SK-N-SH treated with all-trans-retinoic acid at 6 μM for 48 hours (cell line): ENCODE data around the gene PLAC8L1.
"Not testable (repeated sequence)": the region's sequence is repeated elsewhere in the genome, so short reads cannot be mapped to it uniquely, and the experiment has no call there.

Experiments used
- ATAC-seq: fragments of 200-7000 bp; cut with Tn5 transposase; 3 replicates; pipeline ENCODE4 v1.9.1; 2020; ENCODE audit warnings: mild to moderate bottlenecking, moderate library complexity
- ARNTL ChIP-seq: fragments of 450-650 bp; formaldehyde crosslinking; IDR thresholded peaks from 2 replicates; pipeline ENCODE4 v1.5.0; 2020; ENCODE audit warnings: low read depth, mild to moderate bottlenecking, moderate library complexity, borderline replicate concordance
- BACH2 ChIP-seq: fragments of 250-450 bp; sonication (Bioruptor Pico); IDR thresholded peaks from 2 replicates; pipeline ENCODE4 v1.9.0; 2021; ENCODE audit warnings: mild to moderate bottlenecking, borderline replicate concordance
- CSDC2 ChIP-seq: fragments of 250-450 bp; sonication (Bioruptor Pico); IDR thresholded peaks from 2 replicates; pipeline ENCODE4 v1.5.0; 2020; ENCODE audit warnings: mild to moderate bottlenecking, moderate library complexity
- ESRRG ChIP-seq: fragments of 250-450 bp; sonication (Bioruptor Pico); IDR thresholded peaks from 2 replicates; pipeline ENCODE4 v1.6.1; 2021; ENCODE audit warnings: mild to moderate bottlenecking
- GLIS3 ChIP-seq: fragments of 250-450 bp; sonication (Bioruptor Pico); IDR thresholded peaks from 2 replicates; pipeline ENCODE4 v1.5.0; 2020; ENCODE audit warnings: mild to moderate bottlenecking, moderate library complexity
- ISL1 ChIP-seq: fragments of 250-450 bp; sonication (Bioruptor Pico); IDR thresholded peaks from 2 replicates; pipeline ENCODE4 v2.1.2; 2022; ENCODE audit warnings: mild to moderate bottlenecking, moderate library complexity
- OSR1 ChIP-seq: fragments of 250-450 bp; sonication (Bioruptor Pico); IDR thresholded peaks from 2 replicates; pipeline ENCODE4 v1.8.0; 2022; ENCODE audit warnings: moderate library complexity, mild to moderate bottlenecking, inconsistent platforms
- PPARA ChIP-seq: fragments of 250-450 bp; sonication (Bioruptor Pico); IDR thresholded peaks from 2 replicates; pipeline ENCODE4 v1.5.0; 2020; ENCODE audit warnings: mild to moderate bottlenecking, borderline replicate concordance
- RARB ChIP-seq: fragments of 250-450 bp; sonication (Bioruptor Pico); IDR thresholded peaks from 2 replicates; pipeline ENCODE4 v1.8.0; 2021; ENCODE audit warnings: mild to moderate bottlenecking, moderate library complexity
- SNAI2 ChIP-seq: fragments of 250-450 bp; sonication (Bioruptor Pico); IDR thresholded peaks from 2 replicates; pipeline ENCODE4 v1.5.0; 2020; ENCODE audit warnings: mild to moderate bottlenecking, moderate library complexity
- TCF4 ChIP-seq: fragments of 250-450 bp; sonication (Bioruptor Pico); IDR thresholded peaks from 2 replicates; pipeline ENCODE4 v1.8.0; 2021; ENCODE audit warnings: mild to moderate bottlenecking, moderate library complexity, borderline replicate concordance
- TOX ChIP-seq: fragments of 250-450 bp; sonication (Bioruptor Pico); IDR thresholded peaks from 2 replicates; pipeline ENCODE4 v1.8.0; 2021; ENCODE audit warnings: mild to moderate bottlenecking, moderate library complexity, borderline replicate concordance
- ZC3H10 ChIP-seq: fragments of 250-450 bp; sonication (Bioruptor Pico); IDR thresholded peaks from 2 replicates; pipeline ENCODE4 v1.5.1; 2021; ENCODE audit warnings: mild to moderate bottlenecking, moderate library complexity
- ZFP3 ChIP-seq: fragments of 250-450 bp; sonication (Bioruptor Pico); IDR thresholded peaks from 2 replicates; pipeline ENCODE4 v1.5.0; 2020; ENCODE audit warnings: mild to moderate bottlenecking, moderate library complexity
- ZFP30 ChIP-seq: fragments of 450-650 bp; formaldehyde crosslinking; IDR thresholded peaks from 2 replicates; pipeline ENCODE4 v1.5.0; 2022; ENCODE audit warnings: mild to moderate bottlenecking, moderate library complexity
- ZNF565 ChIP-seq: fragments of 450-650 bp; formaldehyde crosslinking; conservative IDR thresholded peaks from 2 replicates; pipeline ENCODE4 v1.5.0; 2020; ENCODE audit warnings: low read depth, mild to moderate bottlenecking, moderate library complexity
- ZNF70 ChIP-seq: fragments of 450-650 bp; formaldehyde crosslinking; IDR thresholded peaks from 2 replicates; pipeline ENCODE4 v1.5.0; 2020; ENCODE audit warnings: mild to moderate bottlenecking, moderate library complexity
- TF ChIP-seq, protein P1 (sequence below): fragments of 250-450 bp; sonication (Bioruptor Pico); IDR thresholded peaks from 2 replicates; pipeline ENCODE4 v1.8.0; 2020; ENCODE audit warnings: mild to moderate bottlenecking, moderate library complexity, borderline replicate concordance
- TF ChIP-seq, protein P2 (sequence below): fragments of 250-450 bp; sonication (Bioruptor Pico); IDR thresholded peaks from 2 replicates; pipeline ENCODE4 v1.5.1; 2021; ENCODE audit warnings: mild to moderate bottlenecking, moderate library complexity
- TF ChIP-seq, protein P3 (sequence below): fragments of 250-450 bp; sonication (Bioruptor Pico); IDR thresholded peaks from 2 replicates; pipeline ENCODE4 v1.5.0; 2020; ENCODE audit warnings: mild to moderate bottlenecking, moderate library complexity
- TF ChIP-seq, protein P4 (sequence below): fragments of 250-450 bp; sonication (Bioruptor Pico); IDR thresholded peaks from 2 replicates; pipeline ENCODE4 v1.8.0; 2021; ENCODE audit warnings: low read depth, mild to moderate bottlenecking, moderate library complexity, borderline replicate concordance

Gene PLAC8L1

DNA sequence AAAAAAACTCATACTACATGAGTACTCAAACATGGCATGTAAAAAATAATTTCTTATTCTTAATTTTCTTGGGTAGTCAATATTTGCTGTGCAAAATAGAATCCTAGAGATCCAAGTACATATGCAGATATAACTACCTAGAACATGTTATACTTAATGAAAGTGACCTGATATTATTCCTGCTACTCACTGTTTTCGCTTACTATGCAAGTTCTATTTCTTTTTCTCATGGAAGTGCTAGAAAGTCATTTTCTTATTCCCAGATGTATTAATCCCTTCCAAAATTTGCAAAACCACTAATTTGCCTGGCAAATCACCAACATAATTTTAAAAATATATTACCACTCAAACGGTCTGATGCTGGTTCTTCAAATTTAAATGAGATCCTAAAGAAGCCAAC, 19.2 kb upstream of the PLAC8L1 start:
- TF ChIP-seq ESRRG (no peak), ZFP3 (no peak), ZNF70 (CRISPR knock-in tag) (no peak), SNAI2 (no peak), ZFP30 (CRISPR knock-in tag) (no peak)
- TF ChIP-seq, protein P1, sequence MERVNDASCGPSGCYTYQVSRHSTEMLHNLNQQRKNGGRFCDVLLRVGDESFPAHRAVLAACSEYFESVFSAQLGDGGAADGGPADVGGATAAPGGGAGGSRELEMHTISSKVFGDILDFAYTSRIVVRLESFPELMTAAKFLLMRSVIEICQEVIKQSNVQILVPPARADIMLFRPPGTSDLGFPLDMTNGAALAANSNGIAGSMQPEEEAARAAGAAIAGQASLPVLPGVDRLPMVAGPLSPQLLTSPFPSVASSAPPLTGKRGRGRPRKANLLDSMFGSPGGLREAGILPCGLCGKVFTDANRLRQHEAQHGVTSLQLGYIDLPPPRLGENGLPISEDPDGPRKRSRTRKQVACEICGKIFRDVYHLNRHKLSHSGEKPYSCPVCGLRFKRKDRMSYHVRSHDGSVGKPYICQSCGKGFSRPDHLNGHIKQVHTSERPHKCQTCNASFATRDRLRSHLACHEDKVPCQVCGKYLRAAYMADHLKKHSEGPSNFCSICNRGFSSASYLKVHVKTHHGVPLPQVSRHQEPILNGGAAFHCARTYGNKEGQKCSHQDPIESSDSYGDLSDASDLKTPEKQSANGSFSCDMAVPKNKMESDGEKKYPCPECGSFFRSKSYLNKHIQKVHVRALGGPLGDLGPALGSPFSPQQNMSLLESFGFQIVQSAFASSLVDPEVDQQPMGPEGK (CRISPR knock-in tag): no peak
- TF ChIP-seq, protein P2, sequence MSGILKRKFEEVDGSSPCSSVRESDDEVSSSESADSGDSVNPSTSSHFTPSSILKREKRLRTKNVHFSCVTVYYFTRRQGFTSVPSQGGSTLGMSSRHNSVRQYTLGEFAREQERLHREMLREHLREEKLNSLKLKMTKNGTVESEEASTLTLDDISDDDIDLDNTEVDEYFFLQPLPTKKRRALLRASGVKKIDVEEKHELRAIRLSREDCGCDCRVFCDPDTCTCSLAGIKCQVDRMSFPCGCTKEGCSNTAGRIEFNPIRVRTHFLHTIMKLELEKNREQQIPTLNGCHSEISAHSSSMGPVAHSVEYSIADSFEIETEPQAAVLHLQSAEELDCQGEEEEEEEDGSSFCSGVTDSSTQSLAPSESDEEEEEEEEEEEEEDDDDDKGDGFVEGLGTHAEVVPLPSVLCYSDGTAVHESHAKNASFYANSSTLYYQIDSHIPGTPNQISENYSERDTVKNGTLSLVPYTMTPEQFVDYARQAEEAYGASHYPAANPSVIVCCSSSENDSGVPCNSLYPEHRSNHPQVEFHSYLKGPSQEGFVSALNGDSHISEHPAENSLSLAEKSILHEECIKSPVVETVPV (CRISPR knock-in tag): no peak
- ATAC-seq: no peak

DNA sequence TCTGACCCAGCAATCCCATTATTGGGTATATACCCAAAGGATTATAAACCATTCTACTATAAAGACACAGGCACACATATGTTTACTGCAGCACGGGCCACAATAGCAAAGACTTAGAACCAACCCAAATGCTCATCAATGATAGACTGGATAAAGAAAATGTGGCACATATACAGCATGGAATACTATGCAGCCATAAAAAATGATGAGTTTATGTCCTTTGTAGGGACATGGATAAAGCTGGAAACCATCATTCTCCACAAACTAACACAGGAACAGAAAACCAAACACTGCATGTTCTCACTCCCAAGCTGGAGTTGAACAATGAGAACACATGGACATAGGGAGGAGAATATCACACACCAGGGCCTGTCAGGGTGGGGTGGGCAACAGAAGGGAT, 16.1 kb upstream of the PLAC8L1 start:
- ATAC-seq: not testable (repeated sequence)

DNA sequence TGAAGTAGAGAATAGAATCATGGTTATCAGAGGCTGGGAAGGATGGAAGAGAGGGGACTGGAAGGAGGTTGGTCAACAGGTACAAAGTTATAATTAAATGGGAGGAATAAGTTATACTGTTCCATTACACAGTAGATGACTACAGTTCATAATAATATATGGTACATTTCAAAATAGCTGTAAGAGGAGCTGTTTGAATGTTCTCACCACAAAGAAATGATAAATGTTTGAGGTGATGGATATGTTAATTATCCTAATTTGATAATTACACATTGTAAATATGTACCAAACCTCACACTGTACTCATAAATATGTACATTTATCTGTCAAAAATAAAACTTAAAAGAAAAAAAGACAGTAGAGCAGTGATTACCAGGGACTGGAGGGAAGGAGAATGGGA, 12.9 kb upstream of the PLAC8L1 start:
- ATAC-seq: no peak
- no peak for TF ChIP-seq GLIS3 (CRISPR knock-in tag)
- no peak for TF ChIP-seq ESRRG
- TF ChIP-seq TCF4 (CRISPR knock-in tag): no peak
- TF ChIP-seq ZFP3: no peak
- TF ChIP-seq CSDC2: no peak
- TF ChIP-seq BACH2 (CRISPR knock-in tag): no peak

DNA sequence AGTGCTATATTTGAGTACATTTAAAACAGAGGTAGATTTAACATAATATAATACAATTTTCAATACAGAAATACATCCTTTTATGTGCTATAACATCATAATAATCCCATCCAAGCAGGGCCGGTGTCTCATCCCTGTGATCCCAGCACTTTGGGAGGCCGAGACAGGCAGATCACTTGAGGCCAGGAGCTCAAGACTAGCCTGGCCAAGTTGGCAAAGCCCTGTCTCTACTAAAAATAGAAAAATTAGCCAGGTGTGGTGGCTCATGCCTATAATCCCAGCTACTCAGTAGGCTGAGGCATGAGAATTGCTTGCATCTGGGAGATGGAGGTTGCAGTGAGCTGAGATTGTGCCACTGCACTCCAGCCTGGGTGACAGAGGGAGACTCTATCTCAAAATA, 11.8 kb upstream of the PLAC8L1 start:
- not testable (repeated sequence) for ATAC-seq

DNA sequence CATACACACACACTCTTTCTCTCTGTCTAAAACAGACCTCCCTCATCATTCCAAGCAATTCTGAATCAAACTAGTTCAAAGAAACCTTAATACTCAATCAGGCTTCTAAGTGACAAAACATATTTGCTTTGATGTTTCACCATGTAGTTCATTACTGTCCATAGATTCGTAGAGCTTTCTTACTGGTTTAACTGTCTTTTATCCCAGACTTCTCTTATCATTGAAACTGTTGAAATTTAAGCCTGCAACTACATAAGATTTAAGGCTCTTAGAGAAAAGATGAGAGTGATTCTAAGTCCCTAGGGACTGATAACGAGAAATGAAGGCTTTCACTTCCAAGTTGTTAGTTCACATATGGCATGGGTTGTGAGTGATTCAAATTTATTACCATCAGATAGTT, 11.0 kb upstream of the PLAC8L1 start:
- TF ChIP-seq ZNF565 (CRISPR knock-in tag) (no peak), CSDC2 (no peak), SNAI2 (no peak), TOX (no peak), ZFP30 (CRISPR knock-in tag) (no peak), PPARA (no peak), ARNTL (no peak), ISL1 (CRISPR knock-in tag) (no peak), OSR1 (CRISPR knock-in tag) (no peak), ZFP3 (no peak), RARB (CRISPR knock-in tag) (no peak), ZC3H10 (CRISPR knock-in tag) (no peak)
- TF ChIP-seq, protein P3, sequence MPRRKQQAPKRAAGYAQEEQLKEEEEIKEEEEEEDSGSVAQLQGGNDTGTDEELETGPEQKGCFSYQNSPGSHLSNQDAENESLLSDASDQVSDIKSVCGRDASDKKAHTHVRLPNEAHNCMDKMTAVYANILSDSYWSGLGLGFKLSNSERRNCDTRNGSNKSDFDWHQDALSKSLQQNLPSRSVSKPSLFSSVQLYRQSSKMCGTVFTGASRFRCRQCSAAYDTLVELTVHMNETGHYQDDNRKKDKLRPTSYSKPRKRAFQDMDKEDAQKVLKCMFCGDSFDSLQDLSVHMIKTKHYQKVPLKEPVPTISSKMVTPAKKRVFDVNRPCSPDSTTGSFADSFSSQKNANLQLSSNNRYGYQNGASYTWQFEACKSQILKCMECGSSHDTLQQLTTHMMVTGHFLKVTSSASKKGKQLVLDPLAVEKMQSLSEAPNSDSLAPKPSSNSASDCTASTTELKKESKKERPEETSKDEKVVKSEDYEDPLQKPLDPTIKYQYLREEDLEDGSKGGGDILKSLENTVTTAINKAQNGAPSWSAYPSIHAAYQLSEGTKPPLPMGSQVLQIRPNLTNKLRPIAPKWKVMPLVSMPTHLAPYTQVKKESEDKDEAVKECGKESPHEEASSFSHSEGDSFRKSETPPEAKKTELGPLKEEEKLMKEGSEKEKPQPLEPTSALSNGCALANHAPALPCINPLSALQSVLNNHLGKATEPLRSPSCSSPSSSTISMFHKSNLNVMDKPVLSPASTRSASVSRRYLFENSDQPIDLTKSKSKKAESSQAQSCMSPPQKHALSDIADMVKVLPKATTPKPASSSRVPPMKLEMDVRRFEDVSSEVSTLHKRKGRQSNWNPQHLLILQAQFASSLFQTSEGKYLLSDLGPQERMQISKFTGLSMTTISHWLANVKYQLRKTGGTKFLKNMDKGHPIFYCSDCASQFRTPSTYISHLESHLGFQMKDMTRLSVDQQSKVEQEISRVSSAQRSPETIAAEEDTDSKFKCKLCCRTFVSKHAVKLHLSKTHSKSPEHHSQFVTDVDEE (CRISPR knock-in tag): no peak
- TF ChIP-seq, protein P4, sequence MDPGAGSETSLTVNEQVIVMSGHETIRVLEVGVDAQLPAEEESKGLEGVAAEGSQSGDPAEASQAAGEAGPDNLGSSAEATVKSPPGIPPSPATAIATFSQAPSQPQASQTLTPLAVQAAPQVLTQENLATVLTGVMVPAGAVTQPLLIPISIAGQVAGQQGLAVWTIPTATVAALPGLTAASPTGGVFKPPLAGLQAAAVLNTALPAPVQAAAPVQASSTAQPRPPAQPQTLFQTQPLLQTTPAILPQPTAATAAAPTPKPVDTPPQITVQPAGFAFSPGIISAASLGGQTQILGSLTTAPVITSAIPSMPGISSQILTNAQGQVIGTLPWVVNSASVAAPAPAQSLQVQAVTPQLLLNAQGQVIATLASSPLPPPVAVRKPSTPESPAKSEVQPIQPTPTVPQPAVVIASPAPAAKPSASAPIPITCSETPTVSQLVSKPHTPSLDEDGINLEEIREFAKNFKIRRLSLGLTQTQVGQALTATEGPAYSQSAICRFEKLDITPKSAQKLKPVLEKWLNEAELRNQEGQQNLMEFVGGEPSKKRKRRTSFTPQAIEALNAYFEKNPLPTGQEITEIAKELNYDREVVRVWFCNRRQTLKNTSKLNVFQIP (CRISPR knock-in tag): no peak
- TF ChIP-seq, protein P2 (CRISPR knock-in tag): no peak
- ATAC-seq: no peak
